Cardiac fibroblast (primary cell): ENCODE results near the gene SFTA2.
"Not testable (repeated sequence)": the region's sequence is repeated elsewhere in the genome, so short reads cannot be mapped to it uniquely, and the experiment has no call there.

ENCODE experiments used
- DNase-seq, 2 donors: peaks; one replicate each; pipeline versions ENCODE4 v3.0.0 to v3.0.0-alpha.2; 2010; ENCODE audit warnings: low read depth in 2 of 2
- H3K4me3 ChIP-seq, 2 donors: replicated peaks in 1 of 2; 1 replicate in 1 of 2; 2 replicates in 1 of 2; pipeline ENCODE4 v1.5.1; 2011; ENCODE audit warnings: low read depth in 2 of 2, low read length in 2 of 2, mild to moderate bottlenecking in 2 of 2, moderate library complexity in 1 of 2
- CTCF ChIP-seq: IDR thresholded peaks from one replicate; pipeline ENCODE4 v1.5.1; 2011; ENCODE audit warnings: low read depth, mild to moderate bottlenecking, low read length, inconsistent platforms

The SFTA2 gene

GRCh38 chr6:30914076-30914853, 17.7 kb downstream of the SFTA2 start, which contains the start of gene VARS2:
TSS of gene VARS2 (plus strand) at chr6:30914238. CDS start at chr6:30914837, 599 bp downstream.
- peak within 1 kb of the TSS; percentile 49 to 54 for H3K4me3 ChIP-seq
- peak; percentile 92 to 96 for DNase-seq
- peak; percentile 37 for TF ChIP-seq CTCF

DNA sequence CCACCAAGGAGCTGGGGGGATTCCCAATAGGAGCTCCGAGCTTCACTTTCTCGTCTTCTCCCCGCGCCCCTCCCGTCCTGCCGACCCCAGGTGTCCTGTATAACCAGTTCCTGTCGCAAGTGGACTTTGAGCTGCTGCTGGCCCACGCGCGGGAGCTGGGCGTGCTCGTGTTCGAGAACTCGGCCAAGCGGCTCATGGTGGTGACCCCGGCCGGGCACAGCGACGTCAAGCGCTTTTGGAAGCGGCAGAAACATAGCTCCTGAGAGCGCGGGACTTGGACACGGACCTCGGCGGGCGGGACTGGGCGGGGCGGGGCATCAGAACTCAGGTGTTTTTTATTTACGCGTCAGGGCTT, 18.3 kb downstream of the SFTA2 start:
- no peak for TF ChIP-seq CTCF
- peak overlapping the region; percentile 27 to 54 for H3K4me3 ChIP-seq
- DNase-seq = peak in 1 of 2 donors; percentile 2

- no peak overlapping the region for H3K4me3 ChIP-seq
- DNase-seq = no peak
- TF ChIP-seq CTCF = no peak
Measured at GRCh38 chr6:30912746-30913520, 19.0 kb downstream of the SFTA2 start.

GRCh38 chr6:30910473-30910872, 21.5 kb downstream of the SFTA2 start:
- not testable (repeated sequence) for H3K4me3 ChIP-seq, DNase-seq

DNA sequence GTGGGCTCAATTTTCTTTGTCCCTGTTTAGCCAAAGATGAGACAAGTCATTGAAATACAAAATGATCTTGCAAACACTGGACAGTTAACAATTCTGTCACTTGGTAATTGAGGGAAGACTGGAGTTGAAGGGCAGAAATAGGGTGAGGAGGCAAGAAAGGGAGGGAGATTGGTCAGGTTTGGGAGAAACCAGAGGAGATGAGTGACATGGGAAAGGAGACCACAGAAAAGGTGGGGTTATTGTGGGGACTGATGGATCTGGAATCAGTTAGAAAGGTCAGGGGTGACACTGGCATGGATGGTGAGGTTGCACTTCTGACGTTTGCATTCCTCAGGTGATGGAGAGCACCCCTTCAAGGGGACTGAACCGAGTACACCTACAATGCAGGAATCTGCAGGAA, 23.3 kb downstream of the SFTA2 start:
- no peak for TF ChIP-seq CTCF
- H3K4me3 ChIP-seq = peak overlapping the region; percentile 89 to 95
- no peak for DNase-seq

DNA sequence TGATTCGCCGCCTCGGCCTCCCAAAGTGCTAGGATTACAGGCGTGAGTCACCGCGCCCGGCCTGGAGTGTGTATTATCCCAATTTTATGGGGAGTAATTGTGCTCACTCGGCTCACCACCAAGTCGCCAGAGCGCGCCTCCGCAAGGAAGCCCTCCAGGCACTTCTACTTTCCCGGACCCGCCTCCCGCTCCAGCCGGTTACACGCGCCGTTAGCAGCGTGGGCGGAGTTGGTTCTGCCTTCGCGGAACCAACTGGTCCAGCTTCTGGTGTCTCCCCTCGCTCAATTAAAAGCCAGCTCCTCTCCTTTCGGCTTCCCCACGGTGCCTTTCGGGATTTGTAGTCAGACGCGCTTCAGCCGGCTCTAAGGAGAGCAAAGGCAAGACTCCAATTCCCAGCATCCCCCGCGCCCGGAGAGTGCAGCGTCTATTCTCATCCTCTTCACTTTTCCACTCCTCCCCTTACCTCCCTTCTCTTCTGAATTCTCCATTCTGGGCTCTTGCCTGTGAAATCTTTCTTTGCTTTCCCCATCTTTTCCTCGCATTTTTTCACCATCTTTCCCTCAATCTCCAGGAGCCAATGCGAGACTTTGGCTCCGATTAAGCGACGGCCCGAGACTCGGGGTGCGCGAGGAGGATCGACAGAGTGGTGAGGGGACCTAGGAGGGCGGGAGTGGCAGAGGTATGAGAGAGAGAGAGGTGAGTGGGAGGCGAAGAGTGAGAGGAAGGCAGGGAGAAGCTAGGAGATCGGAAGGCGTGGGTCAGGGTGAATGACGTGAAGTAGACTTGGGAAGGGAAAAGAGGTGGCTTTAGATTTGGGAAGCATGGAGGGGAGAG, 24.0 kb downstream of the SFTA2 start, which contains the start of gene GTF2H4:
GTF2H4 (plus strand) TSS at position 450 of the 834 bp plus-strand sequence.
- no peak for TF ChIP-seq CTCF
- DNase-seq = peak; percentile 99 to 100
- H3K4me3 ChIP-seq = peak within 1 kb of the TSS; percentile 89 to 95

DNA sequence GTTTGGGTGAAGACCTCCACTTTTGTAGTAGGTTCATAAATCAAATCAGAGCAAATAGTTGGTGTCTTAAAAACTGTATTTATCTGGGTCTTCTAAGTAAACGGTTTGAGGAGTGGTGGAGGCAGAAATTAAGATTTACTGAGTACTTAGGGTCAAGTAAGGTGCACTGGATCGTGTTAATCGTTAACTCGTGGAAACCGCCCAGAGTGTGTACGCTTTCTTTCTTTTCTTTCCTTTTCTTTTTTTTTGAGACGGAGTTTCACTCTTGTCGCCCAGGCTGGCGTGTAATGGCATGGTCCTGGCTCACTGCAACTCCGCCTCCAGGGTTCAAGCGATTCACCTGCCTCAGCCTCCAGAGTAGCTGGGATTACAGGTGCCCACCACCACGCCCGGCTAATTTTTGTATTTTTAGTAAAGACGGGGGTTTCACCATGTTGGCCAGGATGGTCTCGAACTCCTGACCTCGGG, 24.6 kb downstream of the SFTA2 start:
- peak overlapping the region; percentile 89 to 95 for H3K4me3 ChIP-seq
- not testable (repeated sequence) for DNase-seq
